GM19372 (cell line): ENCODE results near the gene DLEC1.
"Not testable (repeated sequence)": the region's sequence is repeated elsewhere in the genome, so short reads cannot be mapped to it uniquely, and the experiment has no call there.

Experiments
- ATAC-seq: cut with Tn5 transposase; IDR thresholded peaks from one replicate; pipeline ENCODE4 v1.9.1; 2021; ENCODE audit warnings: mild to moderate bottlenecking, low read depth, moderate library complexity; ENCODE audit not compliant: unreplicated experiment

DLEC1 gene

DNA sequence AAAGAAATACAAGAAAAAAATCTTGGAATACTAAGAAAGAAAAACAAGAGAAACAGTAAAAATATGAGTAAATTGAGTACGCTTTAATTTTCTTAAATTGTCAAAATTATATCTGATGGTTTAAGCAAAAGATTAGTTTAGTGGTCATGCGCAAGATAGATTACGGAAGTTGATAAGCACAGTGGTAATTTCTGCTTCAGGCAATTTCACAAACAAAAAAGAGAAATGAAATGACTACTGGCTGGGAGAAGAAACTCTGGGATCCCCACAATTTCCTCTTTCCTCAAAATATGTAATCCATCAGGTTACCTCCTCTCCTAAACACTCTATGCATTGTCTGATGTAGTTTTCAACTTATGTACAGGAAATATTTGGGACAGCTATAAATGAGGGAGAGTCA lies 108.4 kb downstream of the DLEC1 start:
- ATAC-seq = no peak

DNA sequence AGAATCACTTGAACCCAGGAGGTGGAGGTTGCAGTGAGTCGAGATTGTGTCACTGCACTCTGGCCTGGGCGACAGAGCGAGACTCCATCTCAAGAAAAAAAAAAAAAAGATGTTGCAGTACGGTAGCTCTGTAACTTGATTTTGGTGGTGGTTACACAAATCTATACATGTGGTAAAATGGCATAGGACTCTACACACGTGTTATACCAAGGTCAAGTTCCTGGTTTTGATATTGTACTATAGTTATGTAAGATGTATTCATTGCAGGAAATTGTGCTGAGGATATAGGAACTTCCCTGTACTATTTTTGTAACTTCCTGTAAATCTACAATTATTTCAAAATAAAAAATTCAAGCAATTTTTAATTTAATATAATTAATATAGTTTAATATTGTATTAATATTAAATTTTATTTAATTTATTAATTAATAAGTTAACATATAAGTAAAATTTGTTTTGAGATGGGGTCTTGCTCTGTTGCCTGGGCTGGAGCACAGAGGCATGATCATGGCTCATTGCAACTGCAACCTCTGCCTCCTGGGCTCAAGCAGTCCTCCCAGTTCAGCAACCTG lies 109.4 kb downstream of the DLEC1 start:
- ATAC-seq = no peak

DNA sequence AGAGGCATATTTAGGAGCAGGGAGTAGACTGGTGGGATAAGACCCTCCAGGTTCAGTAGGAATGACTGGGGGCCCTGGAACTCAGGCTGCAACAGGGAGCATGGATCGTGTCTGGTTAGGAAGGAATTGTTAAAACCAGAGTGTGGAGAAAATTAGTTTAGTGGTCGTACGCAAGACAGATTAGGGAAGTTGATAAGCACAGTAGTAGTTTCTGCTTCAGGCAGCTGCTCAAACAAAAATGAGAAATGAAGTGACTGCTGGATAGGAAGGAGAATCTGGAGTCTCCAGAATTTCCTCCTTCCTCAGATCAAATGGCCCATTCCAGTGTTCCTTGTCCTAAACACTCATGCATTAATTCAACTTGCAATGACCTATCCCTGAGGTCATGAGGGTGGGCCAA lies 110.7 kb downstream of the DLEC1 start:
- ATAC-seq = no peak

DNA sequence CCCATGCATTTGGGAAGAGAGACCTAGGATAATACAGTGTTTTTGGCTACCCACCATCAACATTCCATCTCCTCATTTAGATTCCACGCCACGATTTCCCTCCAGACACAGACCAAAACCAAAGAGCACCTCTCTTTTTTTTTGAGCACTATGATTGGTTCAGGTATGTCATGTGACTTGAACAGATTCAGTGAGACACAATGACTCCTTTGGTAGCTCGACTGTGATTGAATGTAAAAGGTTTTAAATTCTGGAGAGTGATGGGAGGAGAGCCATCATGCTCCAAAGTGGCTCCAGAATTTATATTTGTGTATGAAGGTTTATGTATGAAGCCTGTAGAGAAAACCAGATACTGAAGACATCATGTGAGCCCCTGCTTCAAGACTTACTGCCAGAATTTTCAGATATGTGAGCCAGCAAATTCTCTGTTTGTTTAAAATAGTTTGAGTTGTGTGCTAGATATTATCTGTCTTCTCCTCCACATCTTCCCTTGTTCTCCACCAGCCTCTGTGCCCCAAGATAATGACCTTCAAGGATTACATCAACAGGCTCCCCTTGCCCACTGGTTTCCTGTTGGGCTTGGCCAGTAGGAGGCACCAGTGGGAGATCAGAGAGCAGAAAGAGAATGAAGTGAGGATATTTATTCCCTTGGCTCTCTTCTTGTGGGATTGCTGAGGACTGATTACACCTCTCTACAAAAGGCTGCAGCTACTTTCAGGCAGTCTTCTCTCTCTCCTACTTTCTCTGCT lies 111.9 kb downstream of the DLEC1 start:
- ATAC-seq = no peak

DNA sequence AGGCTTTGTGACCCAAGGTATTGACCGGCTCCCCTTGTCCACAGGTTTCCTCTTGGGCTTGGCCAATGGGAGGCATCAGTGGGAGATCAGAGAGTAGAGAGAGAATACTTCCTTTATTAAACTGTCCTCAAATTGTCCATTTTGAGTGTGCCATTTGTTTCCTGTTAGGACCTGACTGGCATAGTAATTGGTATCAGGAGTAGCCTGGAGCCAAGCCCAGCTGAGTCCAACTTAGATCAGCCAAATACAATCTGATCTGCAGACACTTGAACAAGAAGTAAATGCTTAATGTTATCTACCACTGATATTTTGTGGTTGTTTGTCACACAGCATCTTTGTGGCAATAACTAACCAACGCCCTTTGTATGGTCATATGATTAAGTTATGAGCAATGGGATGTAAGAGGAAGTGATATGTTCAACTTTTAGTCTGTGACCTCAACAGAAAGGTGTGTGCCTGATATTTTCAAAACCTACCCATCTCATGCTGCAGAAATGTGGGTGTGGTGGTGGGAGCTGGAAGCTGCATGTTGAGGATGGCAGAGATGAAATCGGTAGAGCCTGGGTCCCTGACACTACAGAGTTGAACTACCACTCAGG lies 112.8 kb downstream of the DLEC1 start:
- no peak for ATAC-seq

DNA sequence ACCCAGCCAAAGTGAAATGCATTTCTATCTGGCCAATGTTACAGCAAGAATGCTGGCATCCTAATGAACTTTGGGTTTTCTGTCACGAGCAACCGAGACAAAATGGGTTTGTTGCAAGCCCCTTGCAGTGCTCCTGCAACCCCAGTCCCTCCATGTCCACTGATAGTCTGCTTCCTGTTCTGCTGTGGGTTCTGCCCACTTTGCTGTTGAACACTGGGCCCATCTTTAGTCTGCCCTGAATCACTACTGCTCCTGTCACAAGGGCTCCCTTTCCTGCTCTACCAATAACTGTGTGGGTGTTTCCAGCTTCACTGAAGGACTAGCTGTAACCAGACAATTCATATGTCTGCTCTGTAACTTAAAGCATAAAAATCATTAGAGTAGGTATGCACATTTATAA lies 113.6 kb downstream of the DLEC1 start:
- no peak for ATAC-seq

DNA sequence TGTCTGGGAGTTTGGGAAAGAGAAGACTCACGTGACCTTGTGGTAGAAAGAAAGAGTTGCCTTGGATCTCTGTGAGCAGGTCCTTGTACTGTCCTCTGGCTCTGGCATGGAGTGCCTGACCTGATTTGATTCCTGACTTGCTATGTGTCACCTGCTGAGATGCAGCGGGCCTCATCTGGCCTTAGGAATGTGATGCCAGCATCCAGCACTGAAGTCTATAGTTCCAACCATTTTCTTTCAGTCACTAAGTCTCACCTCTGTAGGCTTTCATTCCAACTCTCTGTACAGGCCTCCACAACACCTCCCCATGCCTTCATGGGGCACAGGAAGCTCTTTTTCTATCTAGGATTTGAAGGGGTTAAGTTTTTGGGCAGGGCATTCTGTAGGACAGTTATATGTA lies 114.2 kb downstream of the DLEC1 start:
- ATAC-seq = no peak

DNA sequence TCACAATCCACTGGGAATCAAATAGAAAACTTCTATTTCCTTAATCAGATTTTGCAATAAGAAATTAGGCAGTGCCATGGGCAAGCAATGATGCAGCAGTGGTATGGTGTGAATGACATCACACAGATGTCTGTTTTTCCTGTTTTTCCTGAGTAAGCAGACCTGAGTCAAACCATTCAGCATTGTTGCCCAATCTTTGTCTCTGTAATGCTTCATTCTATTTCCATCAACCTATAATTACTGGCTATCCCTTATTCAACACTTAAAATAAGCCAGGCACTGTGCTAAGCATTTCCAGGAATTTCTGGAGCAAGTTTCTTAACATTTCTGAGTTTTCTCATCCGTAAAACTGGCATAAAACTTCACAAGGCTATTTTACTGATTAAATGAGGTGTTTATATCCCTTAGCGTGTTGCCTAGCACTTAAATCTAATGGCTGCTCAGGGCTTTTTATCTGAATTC lies 115.1 kb downstream of the DLEC1 start:
- no peak for ATAC-seq

DNA sequence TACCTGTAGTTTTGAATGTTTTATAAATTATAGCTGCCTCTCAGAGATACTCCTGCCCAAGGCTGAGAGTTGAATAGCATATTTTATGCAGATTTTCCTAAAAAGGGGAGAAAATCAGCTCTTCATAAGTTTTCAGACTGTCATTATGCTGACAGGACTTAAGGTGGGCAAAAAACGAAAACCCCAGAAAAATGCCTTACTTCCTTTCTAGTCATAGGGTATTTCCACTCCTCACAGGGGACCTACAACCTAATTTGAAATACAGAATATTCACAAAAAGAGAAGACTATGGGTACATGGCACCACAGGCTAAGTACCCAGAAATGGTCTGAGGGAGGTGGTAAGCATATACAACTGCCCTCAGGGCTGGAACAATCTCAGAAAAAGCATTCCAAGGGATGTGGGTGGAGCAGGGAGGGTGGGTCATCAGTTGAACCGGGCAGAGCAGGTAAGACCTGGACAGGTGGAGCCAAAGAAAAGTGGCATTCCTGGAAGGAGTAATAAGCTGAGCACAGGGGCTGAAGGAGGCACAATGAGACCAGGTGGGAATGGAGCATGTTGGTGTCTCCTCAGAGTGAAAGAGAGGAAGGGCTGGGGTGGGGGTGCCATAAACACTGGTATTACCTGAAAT lies 115.7 kb downstream of the DLEC1 start:
- ATAC-seq = no peak

DNA sequence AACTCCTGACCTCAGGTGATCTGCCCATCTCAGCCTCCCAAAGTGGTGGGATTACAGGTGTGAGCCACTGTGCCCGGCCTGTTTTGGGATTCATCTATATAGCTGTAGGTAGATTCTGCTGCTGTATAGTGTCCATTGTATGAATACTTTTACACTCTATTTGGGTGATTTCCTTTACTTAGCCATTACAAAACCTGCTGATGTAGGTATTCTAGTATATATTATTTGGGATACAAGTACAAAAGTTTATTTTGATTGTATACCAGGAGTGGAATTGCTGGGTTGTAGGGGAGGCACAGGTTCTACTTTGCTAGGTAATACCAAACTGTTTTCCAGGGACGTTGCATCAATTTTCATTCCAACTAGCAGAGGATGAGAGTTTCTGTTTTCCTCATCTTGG lies 116.8 kb downstream of the DLEC1 start:
- no peak for ATAC-seq

DNA sequence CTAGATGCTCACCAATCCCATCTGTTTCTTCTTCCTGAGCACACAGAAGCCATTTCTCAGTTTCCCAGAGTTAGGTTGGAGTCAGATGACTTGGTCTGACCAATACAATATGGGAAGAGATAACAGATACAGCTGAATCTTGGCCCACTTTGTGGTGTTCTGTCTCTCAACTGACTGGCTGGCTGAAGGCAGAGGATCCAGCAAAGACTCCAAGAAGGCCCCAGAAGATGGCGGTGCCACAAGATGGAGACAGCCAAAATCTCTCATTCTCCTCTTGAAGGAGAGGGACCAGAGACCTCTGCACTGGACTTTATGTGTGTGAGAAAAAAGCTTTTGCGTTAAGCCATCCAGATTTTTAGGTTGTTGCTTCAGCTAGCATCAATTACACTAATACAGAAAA lies 118.1 kb downstream of the DLEC1 start:
- ATAC-seq = no peak

DNA sequence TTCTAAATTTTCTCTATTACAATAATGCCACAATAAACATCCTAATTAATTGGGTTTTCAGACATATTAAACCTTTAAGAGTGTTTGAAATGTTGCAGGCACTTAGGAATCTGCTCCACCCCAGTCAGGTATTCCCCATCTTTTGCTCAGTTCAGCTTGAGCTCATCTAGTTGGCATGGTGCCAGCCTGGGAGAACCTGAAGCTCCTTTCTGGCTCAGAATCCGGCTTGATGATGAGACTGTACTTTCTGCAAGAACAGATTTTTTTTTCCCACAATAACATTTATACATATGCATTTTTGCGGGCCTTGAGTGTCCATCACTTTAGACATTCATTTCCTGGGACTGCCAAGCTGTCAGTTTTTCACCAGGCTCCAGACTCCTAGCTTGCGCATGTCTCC lies 118.6 kb downstream of the DLEC1 start:
- ATAC-seq = no peak

DNA sequence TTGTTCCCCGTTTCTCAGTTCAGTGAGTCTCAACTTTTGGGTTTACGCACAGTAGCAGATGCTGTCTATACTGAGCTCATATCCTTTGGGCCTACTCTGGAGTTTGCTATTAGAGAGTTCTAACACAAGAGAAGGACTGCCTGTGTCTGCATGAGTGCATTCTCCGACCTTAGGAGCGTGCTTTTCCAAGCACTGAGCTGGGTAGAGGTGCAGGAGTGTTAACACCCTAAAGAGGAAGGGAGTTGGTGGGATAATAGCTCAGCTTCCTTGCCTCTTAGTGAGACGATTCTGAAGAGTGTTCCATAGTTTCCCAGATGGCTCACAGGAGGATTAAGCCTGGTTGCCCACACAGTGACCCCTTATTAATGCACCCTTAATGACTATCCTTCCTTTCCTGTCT lies 119.5 kb downstream of the DLEC1 start:
- no peak for ATAC-seq

DNA sequence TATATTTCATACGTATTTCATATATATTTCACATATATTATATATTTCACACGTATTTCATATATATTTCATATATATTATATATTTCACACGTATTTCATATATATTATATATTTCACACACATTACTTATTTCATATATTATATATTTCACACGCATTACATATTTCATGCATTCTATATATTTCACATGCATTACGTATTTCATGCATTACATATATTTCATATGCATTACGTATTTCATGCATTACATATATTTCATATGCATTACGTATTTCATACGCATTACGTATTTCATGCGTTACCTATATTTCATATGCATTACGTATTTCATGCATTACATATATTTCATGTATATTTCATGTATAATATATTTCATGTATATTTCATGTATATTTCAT lies 121.7 kb downstream of the DLEC1 start:
- ATAC-seq = not testable (repeated sequence)

DNA sequence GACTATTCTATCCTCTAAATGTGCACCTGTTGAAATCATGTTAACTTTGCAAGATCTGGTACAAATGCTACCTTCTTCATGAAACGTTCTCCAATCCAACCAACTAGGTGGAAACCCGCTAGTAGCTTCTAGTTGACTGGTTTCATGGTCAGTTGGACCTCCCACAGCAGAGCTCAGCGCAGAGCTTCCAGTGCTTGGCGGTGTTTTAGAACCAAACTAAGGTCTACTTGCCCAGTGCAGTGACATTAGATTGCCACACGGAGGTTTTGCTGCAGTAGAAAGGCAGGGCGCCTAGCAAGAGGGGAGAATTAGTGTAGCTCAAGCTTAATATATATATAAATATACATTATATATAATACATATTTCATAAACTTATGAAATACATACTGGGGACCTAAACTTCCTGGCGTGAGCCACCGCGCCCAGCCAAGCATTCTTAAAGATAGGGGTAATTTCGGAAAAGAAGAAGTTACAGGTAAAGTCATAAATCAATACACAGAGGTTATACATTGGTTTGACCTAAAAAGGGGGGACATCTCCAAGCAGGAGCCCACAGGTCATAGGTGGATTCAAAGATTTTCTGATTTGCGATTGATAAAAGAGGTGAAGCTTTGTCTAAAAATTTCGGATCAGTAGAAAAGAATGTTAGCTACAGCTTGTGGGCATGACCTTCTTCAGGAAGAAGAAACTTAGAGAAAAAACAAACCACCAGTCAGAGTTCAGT lies 124.3 kb downstream of the DLEC1 start:
- ATAC-seq = no peak

DNA sequence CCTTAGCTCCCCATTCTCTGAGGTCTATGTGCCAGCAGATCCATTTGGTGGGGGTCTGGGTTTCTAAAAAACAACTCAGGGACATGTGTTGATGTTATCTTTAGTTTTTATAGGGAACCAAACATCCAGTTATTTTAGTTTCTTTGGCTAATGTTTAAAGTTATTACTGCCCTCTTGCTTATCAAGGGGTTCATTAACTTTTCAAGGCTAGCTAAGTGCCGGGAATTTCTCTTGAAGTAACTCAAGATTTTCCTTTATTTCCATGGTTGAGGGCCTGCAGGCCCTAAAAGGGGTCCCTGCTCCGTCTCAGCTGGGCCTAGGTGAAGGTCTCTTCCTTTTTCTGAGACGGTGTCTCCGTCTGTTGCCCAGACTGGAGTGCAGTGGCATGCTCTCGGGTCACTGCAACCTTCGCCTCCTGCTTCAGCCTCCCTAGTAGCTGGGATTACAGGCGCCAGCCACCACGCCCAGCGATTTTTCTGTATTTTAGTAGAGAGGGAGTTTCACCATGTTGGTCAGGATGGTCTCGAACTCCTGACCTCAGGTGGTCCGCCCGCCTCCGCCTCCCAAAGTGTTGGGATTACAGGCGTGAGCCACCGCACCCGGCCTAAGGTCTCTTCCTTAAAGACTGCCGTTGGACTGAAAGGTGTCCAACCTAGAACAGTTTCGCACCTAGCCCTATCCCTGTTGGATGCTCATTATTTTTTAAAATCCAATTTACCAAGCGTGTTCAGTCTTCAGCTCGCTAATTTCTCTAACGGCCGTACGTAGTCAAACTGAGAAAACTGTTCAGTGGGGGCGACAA lies 125.0 kb downstream of the DLEC1 start:
- ATAC-seq = no peak

DNA sequence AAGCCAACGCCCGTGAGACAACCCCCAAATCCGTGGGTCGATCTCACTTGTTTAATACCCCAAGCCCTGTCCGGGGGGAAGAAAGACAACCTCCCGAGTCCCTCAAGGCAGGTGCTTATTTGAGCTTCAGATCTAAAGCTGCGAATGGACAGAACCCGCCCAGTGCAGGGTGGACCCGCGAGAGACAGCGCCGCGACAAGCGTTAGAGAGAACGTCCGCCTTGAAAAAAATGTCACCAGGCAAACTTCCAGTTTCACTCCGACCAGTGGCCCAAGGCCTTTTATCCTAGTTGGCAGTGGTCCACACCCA lies 125.6 kb downstream of the DLEC1 start:
- ATAC-seq = no peak

DNA sequence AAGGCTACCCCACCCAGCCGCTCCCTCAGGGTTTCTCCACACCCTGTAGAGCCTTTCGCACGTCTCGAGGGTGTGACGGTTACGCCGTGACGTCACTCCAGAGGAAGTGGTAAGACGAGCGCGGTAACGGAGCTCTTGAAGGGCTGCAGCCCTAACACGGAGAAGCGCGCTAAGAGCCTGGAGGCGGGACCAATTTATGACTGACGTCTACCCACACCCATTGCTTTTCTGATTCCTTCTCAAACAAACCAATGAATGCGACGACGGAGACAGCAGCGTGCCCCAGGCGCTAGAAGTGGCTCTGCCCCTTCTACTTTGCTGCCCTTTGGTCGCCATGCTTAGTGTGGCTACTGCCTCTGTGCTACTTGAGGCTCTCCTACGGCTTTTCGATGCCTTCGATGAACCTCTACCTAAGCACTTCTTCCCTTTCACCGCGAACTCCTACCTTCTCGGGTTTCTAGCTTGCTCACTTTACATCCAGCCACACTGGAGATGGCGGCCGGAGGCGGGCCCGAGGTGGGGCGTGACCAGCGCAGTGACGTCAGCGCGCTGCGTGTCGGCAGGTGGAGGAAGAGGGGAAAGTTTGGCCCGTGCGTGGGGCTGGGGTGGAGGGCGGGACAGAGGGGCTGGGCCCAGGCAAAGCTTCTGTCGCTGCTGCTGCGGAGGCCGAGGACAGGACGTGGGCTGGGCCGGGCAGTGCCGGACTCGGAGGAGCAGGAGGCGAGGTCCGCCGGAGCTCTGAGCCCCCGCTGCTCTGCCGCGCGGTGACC lies 126.1 kb downstream of the DLEC1 start, which contains the start of gene OXSR1:
Gene OXSR1, plus strand, starts transcription at position 586 of the 770 bp plus-strand sequence. CDS start 340 bp downstream, outside the sequence.
- peak; percentile 91 for ATAC-seq

DNA sequence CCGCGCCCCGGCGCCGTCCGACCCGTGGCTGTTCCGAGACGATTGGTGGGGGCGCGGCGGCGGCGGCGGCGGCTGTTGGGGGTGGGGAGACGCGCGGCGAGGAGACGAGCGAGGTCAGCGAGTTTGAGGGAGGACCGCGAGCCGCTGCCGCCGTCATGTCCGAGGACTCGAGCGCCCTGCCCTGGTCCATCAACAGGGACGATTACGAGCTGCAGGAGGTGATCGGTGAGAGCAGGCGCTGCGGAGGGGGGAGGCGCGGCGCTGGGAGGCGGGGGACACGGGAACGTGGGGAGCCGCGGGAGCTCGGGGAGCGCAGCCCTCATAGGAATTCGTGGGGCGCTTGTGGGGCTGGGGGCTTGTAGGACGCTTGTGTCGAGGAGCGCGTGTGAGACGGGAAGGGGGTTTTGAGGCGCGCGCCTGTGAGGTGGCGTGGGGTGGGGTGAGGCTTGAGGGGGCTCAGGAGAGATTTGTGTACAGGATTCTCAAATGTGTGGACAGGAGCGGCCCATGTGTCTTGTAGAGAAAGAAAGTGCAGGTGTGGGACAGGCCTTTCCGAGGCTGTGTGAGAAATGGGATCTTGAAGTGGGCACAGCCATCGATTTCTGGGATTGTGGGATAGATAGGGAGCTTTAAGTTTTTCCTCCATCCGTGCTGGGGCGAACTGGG lies 126.8 kb downstream of the DLEC1 start:
- no peak for ATAC-seq
